Measurements from ENCODE around the gene CBLN1. TPM values are rescaled to one million over a fixed set of nuclear protein-coding genes. Genes with fewer than 3 reads are reported as not detected.

CBLN1 gene
- total RNA-seq, 2 donors from 2014 or later = not detected

Other genes starting within 250 kb of the CBLN1 start
- gene C16orf78, start 92.0 kb upstream of the CBLN1 start, total RNA-seq = not detected